NCI-H187 treated with DMSO at 0.1 percent for 48 hours (cell line): ENCODE data around the gene DNM3.

Experiments
- DNase-seq: peaks from one replicate; lab custom pipeline; 2025; lab: John Stamatoyannopoulos, UW

The DNM3 gene

DNA sequence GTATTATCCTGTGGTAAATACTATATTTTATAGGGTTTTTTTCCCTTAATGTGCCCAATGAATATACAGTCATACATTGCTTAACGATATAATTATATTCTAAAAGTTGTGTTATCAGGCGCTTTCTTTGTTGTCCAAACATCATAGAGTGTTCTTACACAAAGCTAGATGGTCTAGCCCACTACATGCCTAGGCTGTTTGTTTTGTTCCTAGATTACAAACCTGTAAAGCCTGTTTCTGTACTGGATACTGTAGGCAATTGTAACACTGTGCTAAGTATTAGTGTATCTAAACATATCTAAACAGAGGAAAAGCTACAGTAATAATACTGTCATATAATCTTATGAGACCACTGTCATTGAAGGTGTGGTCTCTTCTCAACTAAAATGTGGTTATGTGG lies 336.6 kb downstream of the DNM3 start:
- DNase-seq, result no peak

GRCh38 chr1:172178886-172179285 lies 337.6 kb downstream of the DNM3 start:
- DNase-seq, result no peak

- DNase-seq, result no peak
These were observed 338.6 kb downstream of the DNM3 start for GRCh38 chr1:172179918-172180317.

GRCh38 chr1:172180501-172181285 lies 339.4 kb downstream of the DNM3 start:
- DNase-seq, result no peak

- DNase-seq, result no peak
These were observed 343.4 kb downstream of the DNM3 start for GRCh38 chr1:172184506-172185191.

GRCh38 chr1:172185211-172185610 lies 343.9 kb downstream of the DNM3 start:
- no peak for DNase-seq

DNA sequence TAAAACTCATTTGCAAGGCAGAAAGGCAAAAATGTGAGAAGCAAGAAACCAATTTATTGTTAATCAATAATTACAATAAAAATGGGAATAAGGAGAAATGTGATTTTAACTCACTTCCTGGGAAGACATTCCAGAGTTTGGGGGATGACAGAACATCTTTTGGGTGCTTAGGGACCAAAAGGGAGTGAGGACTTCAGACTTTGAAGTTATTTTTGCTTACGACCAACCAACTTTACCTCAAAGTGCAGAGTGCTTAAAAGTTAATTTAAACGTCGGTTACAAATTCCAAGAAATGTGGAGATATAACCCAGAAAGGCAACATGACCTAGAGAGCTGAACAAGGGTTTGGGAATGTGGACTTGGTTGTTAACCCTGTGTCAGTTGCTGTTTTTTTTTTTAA lies 344.7 kb downstream of the DNM3 start:
- no peak for DNase-seq

DNA sequence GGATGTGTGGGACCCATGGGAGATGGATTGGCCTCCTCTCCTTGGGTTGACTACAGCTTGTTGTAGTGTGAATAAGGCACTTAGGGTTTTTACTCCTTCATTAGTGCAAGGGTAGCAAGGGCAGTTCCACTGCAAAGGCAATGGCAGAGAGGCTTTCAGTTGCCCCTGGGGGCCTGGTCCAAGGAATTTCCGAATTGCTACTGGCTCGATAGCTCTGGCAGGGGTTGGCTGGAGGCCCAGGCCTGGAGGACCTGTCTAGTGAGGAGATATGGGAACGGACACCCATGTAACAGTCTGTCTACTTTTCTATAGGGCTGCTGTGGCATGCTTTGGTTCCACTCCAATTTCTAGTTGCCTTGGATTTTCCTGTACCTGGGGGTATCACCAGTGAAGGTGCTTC lies 360.3 kb downstream of the DNM3 start:
- no peak for DNase-seq

DNA sequence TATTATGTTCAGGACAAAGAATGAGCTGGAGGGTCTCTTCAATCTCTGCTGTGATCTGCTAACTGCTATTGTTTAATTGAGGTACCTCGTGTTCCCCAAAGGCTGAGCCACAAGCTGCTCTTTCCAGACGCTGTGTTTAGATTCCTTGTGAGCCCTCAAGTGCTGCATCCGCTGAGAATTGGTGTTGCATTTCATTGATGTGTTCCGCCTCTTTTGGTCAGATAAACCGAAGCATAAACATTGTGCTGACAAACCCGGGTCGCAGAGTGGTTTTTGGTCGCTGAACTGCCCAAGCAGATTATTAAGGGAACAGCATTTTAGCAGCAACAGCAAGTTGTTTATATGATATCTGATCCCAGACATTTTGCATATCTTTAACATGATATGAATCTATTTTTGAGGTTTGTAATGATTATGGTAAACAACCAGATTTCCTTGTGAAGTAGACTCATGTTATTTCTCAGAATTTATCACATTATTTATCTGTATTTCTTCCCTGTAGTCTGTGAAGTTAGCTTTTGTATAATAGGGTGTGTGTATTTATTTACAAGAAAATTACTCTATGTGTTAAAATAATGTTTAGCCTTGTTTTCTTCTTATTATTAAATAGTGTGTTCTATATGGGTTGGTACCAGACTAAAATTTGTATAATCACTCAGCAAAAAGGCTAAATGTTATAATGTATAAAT lies 362.0 kb downstream of the DNM3 start:
- no peak for DNase-seq

DNA sequence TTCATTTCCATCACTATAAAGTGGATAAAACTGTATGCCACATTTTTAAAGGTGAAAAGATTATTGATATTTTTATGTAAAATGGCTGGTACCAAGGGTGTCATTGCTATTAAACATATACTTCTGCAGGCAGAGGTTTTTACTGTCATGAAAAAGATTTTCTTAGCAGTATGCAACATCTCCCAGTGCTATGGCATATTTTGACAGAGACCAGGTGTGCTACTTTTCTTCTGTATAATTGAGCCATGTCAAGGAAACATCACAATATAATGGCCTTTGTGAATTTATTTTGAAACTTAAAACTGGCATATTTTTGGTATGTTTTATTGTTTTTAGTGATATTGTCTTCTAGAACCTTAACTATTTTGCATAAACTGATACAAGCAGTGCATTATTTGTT lies 362.6 kb downstream of the DNM3 start:
- DNase-seq, result no peak

DNA sequence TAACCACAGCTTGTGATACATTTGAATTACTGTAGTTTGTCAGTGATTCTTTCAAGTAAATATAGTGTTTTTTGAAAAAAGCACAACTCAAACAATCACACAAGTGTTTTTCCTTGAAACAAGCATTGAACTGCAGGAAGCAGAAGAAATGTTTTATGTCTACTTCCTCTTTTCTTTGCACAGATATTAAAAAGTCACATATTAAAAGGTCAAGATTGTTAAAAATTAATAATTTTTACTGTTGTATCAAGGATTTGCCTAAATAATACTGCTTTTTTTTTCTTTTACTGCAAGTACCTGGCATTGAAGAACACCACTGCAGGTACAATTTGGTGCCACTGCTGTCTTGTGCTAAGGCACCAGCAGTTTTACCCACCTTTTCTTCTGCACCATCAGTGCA lies 365.0 kb downstream of the DNM3 start:
- no peak for DNase-seq

DNA sequence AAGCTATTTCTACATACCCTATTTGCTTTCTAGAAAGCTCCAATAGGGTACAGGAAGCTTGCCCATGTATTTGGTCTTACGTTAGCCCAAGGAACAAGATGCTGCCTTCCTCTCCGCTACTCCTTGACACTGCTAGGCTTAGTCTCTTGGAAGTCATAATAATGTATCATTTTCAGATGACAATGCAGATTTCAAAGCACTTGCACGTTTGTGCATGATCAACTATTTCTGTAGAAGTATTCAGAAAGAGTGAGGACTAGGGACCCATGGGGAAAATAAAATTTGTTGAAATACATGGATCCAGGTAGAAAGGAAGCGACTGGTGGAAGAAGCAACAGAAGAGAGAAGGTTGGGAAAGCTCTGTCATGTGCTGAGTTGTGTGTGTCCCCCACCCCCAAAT lies 367.3 kb downstream of the DNM3 start:
- DNase-seq, result no peak

- no peak for DNase-seq
These were observed 369.9 kb downstream of the DNM3 start for GRCh38 chr1:172211221-172211620.

- no peak for DNase-seq
These were observed 370.8 kb downstream of the DNM3 start for GRCh38 chr1:172212124-172212523.

GRCh38 chr1:172215006-172215405 lies 373.7 kb downstream of the DNM3 start:
- no peak for DNase-seq

GRCh38 chr1:172219966-172220365 lies 378.7 kb downstream of the DNM3 start:
- DNase-seq, result no peak

- DNase-seq, result no peak
These were observed 379.1 kb downstream of the DNM3 start for GRCh38 chr1:172220376-172220775.

GRCh38 chr1:172221436-172221835 lies 380.1 kb downstream of the DNM3 start:
- DNase-seq, result no peak

DNA sequence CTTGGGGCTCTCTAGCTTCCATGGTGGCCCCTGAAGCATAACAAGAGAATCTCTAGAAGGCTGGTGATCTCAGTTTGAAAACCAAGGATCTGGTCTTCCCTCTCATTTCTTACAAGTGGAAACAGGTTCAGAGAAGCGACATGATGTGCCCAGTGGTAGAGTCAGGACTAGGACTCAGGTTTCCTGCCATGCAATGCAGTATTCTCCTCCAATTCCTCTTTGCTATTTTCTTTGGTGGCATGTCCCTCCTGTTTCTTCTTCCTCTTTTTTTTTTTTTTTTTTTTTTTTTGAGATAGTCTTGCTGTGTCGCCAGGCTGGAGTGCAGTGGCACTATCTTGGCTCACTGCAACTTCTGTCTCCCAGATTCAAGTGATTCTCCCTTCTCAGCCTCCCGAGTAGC lies 383.6 kb downstream of the DNM3 start:
- DNase-seq, result no peak

GRCh38 chr1:172229942-172230341 lies 388.6 kb downstream of the DNM3 start:
- no peak for DNase-seq

DNA sequence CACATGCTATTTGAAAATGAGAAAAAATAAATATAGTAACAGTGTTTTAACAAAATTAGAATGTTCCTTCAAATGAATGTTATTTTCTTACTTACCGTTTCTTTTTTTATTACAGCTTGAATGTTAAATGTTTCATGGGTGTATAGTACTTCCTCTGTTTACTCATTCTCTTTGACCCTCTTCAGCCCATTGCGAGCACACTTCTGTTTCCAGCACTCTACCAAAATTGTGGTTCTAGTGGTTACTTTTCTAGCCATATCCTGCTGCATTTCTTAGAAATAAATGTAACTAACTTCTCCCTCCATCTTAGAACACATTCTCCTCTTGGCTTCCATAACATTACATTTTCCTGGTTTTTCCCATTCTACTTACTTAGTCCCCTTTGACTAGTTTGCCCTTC lies 389.2 kb downstream of the DNM3 start:
- no peak for DNase-seq

DNA sequence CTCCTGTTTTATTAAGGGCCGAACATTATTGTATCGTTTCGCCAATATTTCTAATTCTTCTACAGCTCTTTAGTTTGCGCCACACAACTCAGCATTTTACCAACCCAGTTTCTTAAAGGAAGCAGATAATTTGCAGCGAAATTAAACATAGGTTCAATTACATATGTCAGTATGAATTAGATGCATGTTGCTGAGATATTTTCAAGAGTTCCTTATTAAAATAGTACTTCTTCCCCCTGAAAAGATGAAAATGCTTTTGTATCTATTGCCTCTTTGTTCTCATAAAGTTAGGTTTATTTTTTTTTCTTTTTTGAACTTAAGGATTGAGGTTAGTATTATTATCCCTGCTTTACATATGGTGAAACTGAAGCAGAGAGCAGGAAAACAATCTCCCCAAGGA lies 395.7 kb downstream of the DNM3 start:
- DNase-seq, result no peak

- DNase-seq, result no peak
These were observed 396.9 kb downstream of the DNM3 start for GRCh38 chr1:172238158-172238557.
